IMR-90 (cell line): Measurements from ENCODE around the gene FAM204A. TPM values are rescaled to one million over a fixed set of nuclear protein-coding genes. Genes with fewer than 3 reads are reported as not detected.

Experiments
- ATAC-seq: fragments of 200-7000 bp; cut with Tn5 transposase; 2 replicates; pipeline ENCODE4 v1.9.1; 2020; ENCODE audit warnings: low read depth, mild to moderate bottlenecking, moderate library complexity
- BruUV-seq: library from RNA; stranded (reverse); fragments of 400-500 nt; replicated peaks from 2 replicates; lab custom pipeline; 2021; lab: Mats Ljungman, UMichigan
- CTCF ChIA-PET: fragments of 300-600 bp; formaldehyde crosslinking; extraction: SDS; loops from one replicate; lab custom pipeline; 2021; ENCODE audit warnings: antibody characterized with exemption; lab: Yijun Ruan, JAX
- POLR2A ChIA-PET: fragments of 300-600 bp; sonication (Branson Sonifier 250); formaldehyde crosslinking; loops from one replicate; lab custom pipeline; 2022; ENCODE audit warnings: antibody characterized with exemption; ENCODE audit not compliant: unreplicated experiment; lab: Charles Lee
- DNase-seq: peaks from one replicate; pipeline ENCODE4 v3.0.0; 2013
- H2AFZ ChIP-seq: replicated peaks from 2 replicates; pipeline ENCODE3; 2013; ENCODE audit warnings: low read length, mild to moderate bottlenecking; ENCODE audit not compliant: poor library complexity
- H2AK5ac ChIP-seq: 2 replicates; pipeline ENCODE4 v1.6.1; 2013; ENCODE audit warnings: low read depth, low read length, inconsistent platforms
- H2AK9ac ChIP-seq: replicated peaks from 2 replicates; pipeline ENCODE3; 2013; ENCODE audit warnings: mild to moderate bottlenecking, low read depth, low read length, moderate library complexity; ENCODE audit not compliant: poor library complexity
- H2BK120ac ChIP-seq: 2 replicates; pipeline ENCODE4 v1.6.1; 2013; ENCODE audit warnings: low read depth, low read length, inconsistent platforms
- H2BK15ac ChIP-seq: 3 replicates; pipeline ENCODE4 v1.6.1; 2013; ENCODE audit warnings: low read depth, low read length, inconsistent platforms
- H2BK20ac ChIP-seq: 2 replicates; pipeline ENCODE4 v1.6.1; 2013; ENCODE audit warnings: low read depth, mild to moderate bottlenecking, inconsistent platforms, low read length, moderate library complexity
- H2BK5ac ChIP-seq: 2 replicates; pipeline ENCODE4 v1.6.1; 2013; ENCODE audit warnings: mild to moderate bottlenecking, low read depth, low read length, inconsistent platforms; ENCODE audit not compliant: poor library complexity, severe bottlenecking
- H3K14ac ChIP-seq: replicated peaks from 2 replicates; pipeline ENCODE4 v1.6.1; 2013; ENCODE audit warnings: low read depth, low read length, inconsistent platforms
- H3K18ac ChIP-seq: 2 replicates; pipeline ENCODE4 v1.6.1; 2013; ENCODE audit warnings: low read depth, low read length, control low read depth
- H3K23ac ChIP-seq: 2 replicates; pipeline ENCODE4 v1.6.1; 2013; ENCODE audit warnings: low read depth, low read length, inconsistent platforms
- H3K27ac ChIP-seq: 2 replicates; pipeline ENCODE4 v1.5.1; 2013; ENCODE audit warnings: mild to moderate bottlenecking, control low read depth, low read length; ENCODE audit not compliant: insufficient read depth
- H3K27me3 ChIP-seq: 2 replicates; pipeline ENCODE4 v1.6.1; 2013; ENCODE audit warnings: low read length; ENCODE audit not compliant: control insufficient read depth, insufficient read depth
- H3K36me3 ChIP-seq: 2 replicates; pipeline ENCODE4 v1.6.1; 2013; ENCODE audit warnings: low read length, mixed read lengths; ENCODE audit not compliant: control insufficient read depth, insufficient read depth
- H3K4ac ChIP-seq: 2 replicates; pipeline ENCODE4 v1.6.1; 2013; ENCODE audit warnings: low read depth, low read length, inconsistent platforms
- H3K4me1 ChIP-seq: 2 replicates; pipeline ENCODE4 v1.6.1; 2013; ENCODE audit warnings: low read length, mixed read lengths; ENCODE audit not compliant: control insufficient read depth, insufficient read depth
- H3K4me2 ChIP-seq: 2 replicates; pipeline ENCODE4 v1.6.1; 2013; ENCODE audit warnings: low read depth, mild to moderate bottlenecking, control low read depth, low read length, moderate library complexity
- H3K4me3 ChIP-seq: 2 replicates; pipeline ENCODE4 v1.5.1; 2013; ENCODE audit warnings: low read depth, mild to moderate bottlenecking, control low read depth, low read length, moderate library complexity; ENCODE audit not compliant: insufficient read depth
- H3K56ac ChIP-seq: 2 replicates; pipeline ENCODE4 v1.6.1; 2013; ENCODE audit warnings: low read length, inconsistent platforms; ENCODE audit not compliant: insufficient read depth; ENCODE audit errors: extremely low read depth
- H3K79me1 ChIP-seq, 2 experiments: 2 replicates each; pipeline ENCODE4 v1.6.1; 2013; ENCODE audit warnings: low read length in 2 of 2, inconsistent platforms in 1 of 2, low read depth in 1 of 2
- H3K9ac ChIP-seq: 2 replicates; pipeline ENCODE4 v1.6.1; 2013; ENCODE audit warnings: low read depth, low read length, control low read depth
- H3K9me1 ChIP-seq: 2 replicates; pipeline ENCODE4 v1.6.1; 2013; ENCODE audit warnings: low read length, inconsistent platforms; ENCODE audit not compliant: insufficient read depth
- H3K9me3 ChIP-seq: 2 replicates; pipeline ENCODE4 v1.6.1; 2013; ENCODE audit warnings: low read length; ENCODE audit not compliant: control insufficient read depth, insufficient read depth
- H4K20me1 ChIP-seq: 2 replicates; pipeline ENCODE4 v1.6.1; 2013; ENCODE audit warnings: low read length, inconsistent platforms; ENCODE audit not compliant: insufficient read depth
- H4K5ac ChIP-seq: 2 replicates; pipeline ENCODE4 v1.6.1; 2013; ENCODE audit warnings: mild to moderate bottlenecking, low read depth, low read length, control low read depth
- H4K8ac ChIP-seq, 2 experiments: 2 replicates each; pipeline ENCODE4 v1.6.1; 2013; ENCODE audit warnings: low read depth in 2 of 2, low read length in 2 of 2, control low read depth in 1 of 2, inconsistent platforms in 1 of 2
- H4K91ac ChIP-seq: 2 replicates; pipeline ENCODE4 v1.6.1; 2013; ENCODE audit warnings: low read depth, low read length, inconsistent platforms; ENCODE audit not compliant: insufficient read depth
- CEBPB ChIP-seq: IDR thresholded peaks from 2 replicates; pipeline ENCODE4 v1.6.1; 2012; ENCODE audit warnings: low read depth, low read length, improper control_type of control experiment
- FOS ChIP-seq: fragments of 150-350 bp; IDR thresholded peaks from 2 replicates; pipeline ENCODE4 v1.6.1; 2016; ENCODE audit warnings: low read depth, low read length
- WGBS, 2 experiments: methylation state at CpG; one replicate each; pipeline versions ENCODE4 v1.1.5 to v1.1.7; 2013; ENCODE audit warnings: missing lambda C conversion rate in 2 of 2; ENCODE audit not compliant: insufficient read length in 1 of 2; ENCODE audit errors: extremely low coverage in 2 of 2; 5-methylcytosine and 5-hydroxymethylcytosine counted together
- dilution Hi-C: fragments of 300-500 bp; cut with HindIII; formaldehyde crosslinking; loops from one replicate; pipeline ENCODE4 v1.14.3; 2018; ENCODE audit warnings: low sequenced_read_pairs; ENCODE audit not compliant: unreplicated experiment
- in situ Hi-C: fragments of 300-500 bp; cut with MboI; formaldehyde crosslinking; loops from 3 replicates; pipeline ENCODE4 v1.14.3; 2019; ENCODE audit warnings: low sequenced_read_pairs, inconsistent platforms, mixed read lengths
- intact Hi-C: fragments of 100-400 bp; cut with micrococcal nuclease; formaldehyde crosslinking; loops from 2 replicates; pipeline ENCODE4 v1.10.0; 2022
- polyA plus RNA-seq, 3 experiments: library from polyadenylated mRNA; depleted of rRNA; stranded (reverse); fragments of >200 nt; gene quantifications; 2 replicates each; pipeline ENCODE4 v1.2.3, GENCODE V29; 2012; ENCODE audit warnings: low replicate concordance in 1 of 3
- total RNA-seq: library from RNA; depleted of rRNA; stranded (reverse); fragments of >200 nt; gene quantifications from 2 replicates; pipeline ENCODE4 v1.2.3, GENCODE V29; 2012

The FAM204A gene
- total and polyA plus RNA-seq, 2 of the 4 experiments (the other 2 are of a cell fraction), result 23.6 to 54.3 TPM

DNA sequence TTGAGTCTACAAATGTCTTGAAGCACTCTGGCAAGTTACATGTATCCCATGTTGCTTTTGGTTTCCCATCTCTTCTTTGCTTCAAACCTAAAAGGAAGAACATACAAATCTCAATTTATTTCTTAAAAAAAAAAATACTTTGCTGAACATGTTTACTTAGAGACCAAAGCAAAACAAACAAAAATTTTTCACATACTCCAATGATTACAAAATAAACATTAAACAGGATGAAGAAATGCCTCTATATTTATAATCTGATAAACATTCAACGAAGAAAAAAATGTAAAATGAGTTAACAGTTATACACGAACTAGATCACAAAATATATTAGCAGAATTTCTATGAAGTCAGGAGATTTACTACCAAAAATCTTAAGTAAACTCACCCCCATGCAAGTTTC, 31.3 kb downstream of the FAM204A start:
- Histone ChIP-seq H2AK5ac (no peak overlapping the region), H2BK120ac (no peak overlapping the region), H3K56ac (no peak overlapping the region), H3K4ac (no peak overlapping the region), H2AK9ac (no peak overlapping the region), H3K9ac (no peak overlapping the region), H3K23ac (no peak overlapping the region), H3K4me1 (peaks cover 13% of the 10 kb centered on the region), H3K79me1 (0 out of 4 replicates have a peak, but pooled peaks cover 0 to 3% of the 10 kb centered on the region in 2 experiments), H2AFZ (no peak overlapping the region), H4K5ac (no peak overlapping the region), H2BK5ac (peak overlapping the region; percentile 76), H3K27ac (peak overlapping the region; percentile 88; the same call in 1 of the 2 replicates), H3K9me1 (no peaks in the 10 kb centered on the region), H3K9me3 (no peaks in the 10 kb centered on the region), H4K91ac (no peak overlapping the region), H4K20me1 (no peaks in the 10 kb centered on the region), H4K8ac (no peak overlapping the region; a peak in 1 of 4 replicates), H2BK15ac (no peak overlapping the region), H3K4me3 (no peak overlapping the region), H3K14ac (no peak overlapping the region), H3K18ac (no peak overlapping the region), H2BK20ac (no peak overlapping the region), H3K36me3 (peaks cover 10% of the 10 kb centered on the region), H3K4me2 (peak overlapping the region; percentile 40; the same call in 1 of the 2 replicates), H3K27me3 (no peaks in the 10 kb centered on the region)
- ChIA-PET POLR2A (no interaction called here), CTCF (interaction anchor here (0.6 kb wide), 1 partner anchor 1063 kb away, joined by 4 read pairs; no protein-coding TSS in a partner anchor)
- BruUV-seq, result no TSS peak
- intact Hi-C loops (loop anchor here (2.0 to 10.0 kb wide), 2 partner anchors 38 to 384 kb away; no protein-coding TSS in a partner anchor), in situ Hi-C loops (no loop called here), dilution Hi-C loops (no loop called here)
- peak; percentile 36 for ATAC-seq
- WGBS, 2 experiments, result no CpG with 5 or more reads among the region's 2 CpGs
- TF ChIP-seq FOS (no peak), CEBPB (peak; percentile 36; the same call in 1 of the 2 replicates)
- DNase-seq, result peak; percentile 48
